OCI-M2 (cell line): ENCODE data around the gene SELENOV.
"Not testable (repeated sequence)": the region's sequence is repeated elsewhere in the genome, so short reads cannot be mapped to it uniquely, and the experiment has no call there.

Experiments used
- DNase-seq: peaks from one replicate; lab custom pipeline; 2025; ENCODE audit not compliant: unreplicated experiment; lab: John Stamatoyannopoulos, UW

SELENOV gene

DNA sequence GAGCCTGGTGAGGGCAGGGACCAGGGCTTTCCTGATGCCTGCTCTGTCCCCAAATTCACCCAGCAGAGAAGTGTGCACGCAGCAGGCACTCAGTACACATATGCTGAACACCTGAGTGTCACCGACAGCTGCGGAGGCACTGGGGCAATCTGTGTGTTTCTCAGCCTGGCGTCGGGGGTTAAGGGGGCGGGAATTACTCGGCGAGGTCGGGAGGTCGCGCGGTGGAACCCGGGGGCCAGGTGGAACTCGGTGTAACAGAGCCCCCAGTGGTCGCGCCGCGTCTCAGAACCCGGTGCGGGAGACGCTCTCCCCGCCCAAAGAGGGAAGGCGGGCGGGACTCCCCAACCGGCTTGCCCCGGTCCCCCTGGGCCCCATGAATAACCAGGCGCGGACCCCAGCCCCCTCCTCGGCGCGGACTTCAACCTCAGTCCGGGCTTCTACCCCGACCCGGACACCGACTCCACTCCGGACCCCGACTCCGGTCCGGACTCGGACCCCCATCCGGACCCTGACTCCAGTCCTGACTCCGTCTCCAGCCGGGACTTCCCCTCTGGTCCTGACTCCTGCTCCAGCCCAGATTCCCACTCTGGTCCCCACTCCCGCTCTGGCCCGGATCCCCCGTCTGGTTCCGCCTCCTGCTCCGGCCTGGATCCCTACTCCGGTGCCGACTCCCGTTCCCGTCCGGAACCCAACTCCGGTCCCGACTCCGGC is at the start of gene SELENOV:
TSS of gene SELENOV (plus strand) at position 300 of the 711 bp plus-strand sequence. CDS start at position 374, 74 bp downstream.
- no peak for DNase-seq

DNA sequence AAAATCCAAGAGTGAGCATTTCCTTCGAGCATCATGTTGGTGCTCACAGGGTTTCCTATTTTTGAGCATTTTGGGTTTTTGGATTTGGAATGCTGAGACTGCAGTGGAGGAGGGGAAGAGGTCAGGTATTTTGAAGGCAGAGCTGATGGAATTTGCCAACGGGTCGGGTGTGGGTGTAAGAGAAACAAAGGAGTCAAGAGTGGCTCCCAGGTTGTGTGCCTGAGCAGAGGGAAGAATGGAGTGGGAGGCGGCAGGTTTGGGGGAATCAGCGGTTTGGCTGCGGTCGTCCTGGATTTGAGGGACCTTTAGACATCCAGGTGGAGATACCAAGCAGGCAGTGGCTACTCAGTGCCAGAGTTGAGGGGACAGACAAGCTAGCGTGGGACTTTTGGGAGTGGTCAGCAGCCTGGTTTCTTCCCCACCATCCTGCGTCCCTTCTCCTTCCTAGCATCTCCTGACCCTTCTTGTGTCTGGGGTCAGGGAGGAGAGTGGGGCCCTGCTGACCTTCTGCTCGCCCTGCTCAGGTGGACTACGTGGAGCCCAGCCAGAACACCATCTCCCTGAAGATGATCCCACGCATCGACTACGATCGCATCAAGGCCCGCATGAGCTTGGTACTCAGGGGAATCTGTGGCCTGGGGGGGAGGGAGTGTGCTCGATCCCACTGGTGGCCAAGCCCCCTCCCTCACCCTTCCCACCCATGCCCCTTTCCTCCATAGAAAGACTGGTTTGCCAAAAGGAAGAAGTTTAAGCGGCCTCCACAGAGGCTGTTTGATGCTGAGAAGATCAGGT is 48.8 kb upstream of the SELENOV start:
- DNase-seq: no peak

DNA sequence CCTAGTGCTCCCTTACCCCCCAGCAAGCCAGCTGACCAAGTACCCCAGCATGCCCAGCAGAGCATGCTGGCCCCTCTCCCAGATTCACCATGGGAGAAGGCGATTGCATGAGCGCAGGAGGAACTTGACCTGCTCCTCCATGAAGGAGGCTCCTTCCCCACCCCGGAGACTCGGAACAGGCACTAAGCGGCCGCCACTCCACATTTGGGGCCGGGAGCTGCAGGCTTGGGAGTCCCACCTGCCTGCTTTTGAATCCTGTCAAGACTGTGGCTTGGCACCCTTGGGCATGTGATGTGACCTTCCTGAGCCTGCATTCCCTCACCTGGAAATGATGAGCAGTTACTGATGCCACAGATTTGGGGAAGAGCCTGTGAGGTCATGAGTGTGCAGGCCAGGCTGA is 47.0 kb upstream of the SELENOV start:
- no peak for DNase-seq

DNA sequence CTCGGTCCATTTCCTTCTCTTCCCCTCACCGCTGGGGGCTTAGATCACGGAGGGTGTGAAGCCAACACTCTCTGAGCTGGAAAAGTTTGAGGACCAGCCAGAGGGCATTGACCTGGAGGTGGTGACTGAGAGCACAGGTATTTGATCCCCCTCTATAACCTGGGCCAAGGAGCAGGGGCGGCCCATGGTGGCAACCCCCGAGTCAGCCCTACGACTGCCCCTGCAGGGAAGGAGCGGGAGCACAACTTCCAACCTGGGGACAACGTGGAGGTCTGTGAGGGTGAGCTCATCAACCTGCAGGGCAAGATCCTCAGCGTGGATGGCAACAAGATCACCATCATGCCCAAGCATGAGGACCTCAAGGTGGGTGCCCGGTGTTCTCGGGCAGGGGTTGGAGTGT is 45.9 kb upstream of the SELENOV start:
- no peak for DNase-seq

DNA sequence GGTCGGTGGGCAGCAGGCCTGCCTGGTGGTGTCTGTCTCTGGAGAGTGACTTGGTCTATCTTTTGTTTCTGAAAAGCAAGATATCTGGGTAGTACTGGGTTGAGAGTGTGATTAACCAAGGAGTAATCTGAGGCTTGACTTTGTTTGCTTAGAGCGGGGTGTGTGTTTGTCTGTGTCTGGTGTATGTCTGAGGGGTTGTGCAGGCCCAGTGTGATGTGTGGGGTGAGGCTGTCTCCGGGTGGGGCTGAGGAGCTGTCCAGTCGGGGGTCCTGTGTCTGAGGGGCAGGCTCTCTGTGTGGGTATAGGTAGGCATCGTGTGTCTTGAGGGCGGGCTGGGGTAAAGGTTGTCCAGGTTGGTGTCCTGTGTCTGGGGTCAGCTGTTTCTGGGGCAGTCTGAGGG is 45.4 kb upstream of the SELENOV start:
- DNase-seq: no peak

DNA sequence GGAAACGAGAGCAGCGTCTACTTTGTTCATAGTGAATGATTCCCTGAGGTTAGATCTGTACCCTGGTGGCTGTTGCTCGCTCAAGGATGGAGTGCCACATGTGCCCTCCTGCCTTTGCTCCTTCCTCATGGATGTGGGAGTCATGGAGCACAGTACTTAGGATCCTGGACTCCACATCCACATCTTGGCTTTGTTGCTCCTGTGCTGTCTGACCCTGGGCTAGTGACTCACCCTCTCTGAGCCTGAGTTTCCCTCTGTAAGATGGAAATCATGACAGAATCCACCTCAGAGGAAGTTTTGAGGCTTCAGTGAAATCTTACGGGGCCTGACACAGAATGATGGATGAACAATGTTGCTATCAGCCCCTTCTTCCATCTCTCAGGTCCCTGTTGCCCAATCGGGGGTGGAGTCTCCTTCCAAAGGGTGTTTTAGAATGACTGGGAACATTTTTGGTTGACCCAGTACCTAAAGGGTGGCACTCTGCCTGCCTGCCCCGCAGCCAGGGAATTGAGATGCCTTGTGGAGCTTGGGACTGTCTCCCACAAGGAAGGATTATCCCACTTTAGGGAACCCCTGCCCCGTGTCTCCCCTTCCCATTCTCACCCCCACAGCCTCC is 44.1 kb upstream of the SELENOV start:
- no peak for DNase-seq

GRCh38 chr19:39471756-39472536 is 43.0 kb upstream of the SELENOV start:
- no peak for DNase-seq

DNA sequence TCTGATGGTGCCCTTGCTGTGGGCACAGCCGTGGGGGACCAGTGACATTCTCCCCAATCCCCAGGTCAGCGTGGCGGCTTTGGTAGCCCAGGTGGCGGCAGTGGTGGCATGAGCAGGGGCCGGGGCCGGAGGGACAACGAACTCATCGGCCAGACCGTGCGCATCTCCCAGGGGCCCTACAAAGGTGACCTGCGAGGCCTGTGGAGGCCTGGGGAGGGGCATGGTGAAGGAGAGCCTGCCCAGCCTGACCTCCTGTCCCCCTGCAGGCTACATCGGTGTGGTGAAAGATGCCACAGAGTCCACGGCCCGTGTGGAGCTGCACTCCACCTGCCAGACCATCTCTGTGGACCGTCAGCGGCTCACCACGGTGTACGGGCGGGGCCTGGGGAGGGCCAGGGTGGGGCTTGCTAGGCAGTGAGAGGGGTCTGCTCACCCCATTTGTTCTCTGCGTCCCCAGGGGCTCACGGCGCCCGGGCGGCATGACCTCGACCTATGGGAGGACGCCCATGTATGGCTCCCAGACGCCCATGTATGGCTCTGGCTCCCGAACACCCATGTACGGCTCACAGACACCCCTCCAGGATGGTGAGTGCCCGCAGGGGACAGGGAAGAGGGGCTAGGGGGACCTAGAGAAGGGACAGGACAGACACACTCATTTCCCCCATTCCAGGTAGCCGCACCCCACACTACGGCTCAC is 42.0 kb upstream of the SELENOV start:
- no peak for DNase-seq

GRCh38 chr19:39473443-39473960 is 41.4 kb upstream of the SELENOV start:
- DNase-seq: no peak

DNA sequence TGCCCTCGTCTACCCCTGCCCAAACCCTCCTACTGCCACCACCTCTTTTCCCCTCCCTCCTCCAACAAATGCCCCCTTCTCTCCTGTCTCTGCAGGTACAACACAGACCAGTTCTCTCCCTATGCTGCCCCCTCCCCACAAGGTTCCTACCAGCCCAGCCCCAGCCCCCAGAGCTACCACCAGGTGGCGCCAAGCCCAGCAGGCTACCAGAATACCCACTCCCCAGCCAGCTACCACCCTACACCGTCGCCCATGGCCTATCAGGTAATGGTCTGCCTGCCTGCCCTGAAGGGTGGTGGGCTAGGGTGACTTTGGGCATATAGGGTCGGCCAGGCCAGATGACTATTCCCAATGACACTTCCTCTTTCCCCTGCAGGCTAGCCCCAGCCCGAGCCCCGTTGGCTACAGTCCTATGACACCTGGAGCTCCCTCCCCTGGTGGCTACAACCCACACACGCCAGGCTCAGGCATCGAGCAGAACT is 40.8 kb upstream of the SELENOV start:
- DNase-seq: peak; percentile 38

- no peak for DNase-seq
These were observed 39.2 kb upstream of the SELENOV start for GRCh38 chr19:39475748-39476147.

DNA sequence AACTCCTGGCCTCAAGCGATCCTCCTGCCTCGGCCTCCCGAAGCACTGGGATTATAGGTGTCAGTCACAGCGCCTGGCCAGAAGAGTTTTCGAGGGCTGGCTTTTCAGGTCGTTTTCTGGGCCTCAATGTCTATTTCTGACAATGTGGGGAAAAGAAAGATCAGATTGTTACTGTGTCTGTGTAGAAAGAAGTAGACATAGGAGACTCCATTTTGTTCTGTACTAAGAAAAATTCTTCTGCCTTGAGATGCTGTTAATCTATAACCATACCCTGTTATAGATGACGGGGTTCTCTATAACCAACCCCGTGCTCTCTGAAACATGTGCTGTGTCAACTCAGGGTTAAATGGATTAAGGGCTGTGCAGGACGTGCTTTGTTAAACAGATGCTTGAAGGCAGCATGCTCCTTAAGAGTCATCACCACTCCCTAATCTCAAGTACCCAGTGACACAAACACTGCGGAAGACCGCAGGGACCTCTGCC is 35.6 kb upstream of the SELENOV start:
- DNase-seq: not testable (repeated sequence)

DNA sequence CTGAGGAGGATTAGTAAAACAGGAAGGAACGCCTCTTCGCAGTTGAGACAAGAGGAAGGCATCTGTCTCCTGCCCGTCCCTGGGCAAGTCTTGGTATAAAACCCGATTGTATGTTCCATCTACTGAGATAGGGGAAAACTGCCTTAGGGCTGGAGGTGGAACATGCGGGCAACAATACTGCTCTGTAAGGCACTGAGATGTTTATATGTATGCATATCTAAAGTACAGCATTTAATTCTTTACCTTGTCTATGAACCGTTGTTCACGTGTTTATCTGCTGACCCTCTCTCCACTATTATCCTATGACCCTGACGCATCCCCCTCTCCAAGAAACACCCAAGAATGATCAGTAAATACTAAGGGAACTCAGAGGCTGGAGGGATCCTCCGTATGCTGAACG is 35.0 kb upstream of the SELENOV start:
- DNase-seq: peak; percentile 94

DNA sequence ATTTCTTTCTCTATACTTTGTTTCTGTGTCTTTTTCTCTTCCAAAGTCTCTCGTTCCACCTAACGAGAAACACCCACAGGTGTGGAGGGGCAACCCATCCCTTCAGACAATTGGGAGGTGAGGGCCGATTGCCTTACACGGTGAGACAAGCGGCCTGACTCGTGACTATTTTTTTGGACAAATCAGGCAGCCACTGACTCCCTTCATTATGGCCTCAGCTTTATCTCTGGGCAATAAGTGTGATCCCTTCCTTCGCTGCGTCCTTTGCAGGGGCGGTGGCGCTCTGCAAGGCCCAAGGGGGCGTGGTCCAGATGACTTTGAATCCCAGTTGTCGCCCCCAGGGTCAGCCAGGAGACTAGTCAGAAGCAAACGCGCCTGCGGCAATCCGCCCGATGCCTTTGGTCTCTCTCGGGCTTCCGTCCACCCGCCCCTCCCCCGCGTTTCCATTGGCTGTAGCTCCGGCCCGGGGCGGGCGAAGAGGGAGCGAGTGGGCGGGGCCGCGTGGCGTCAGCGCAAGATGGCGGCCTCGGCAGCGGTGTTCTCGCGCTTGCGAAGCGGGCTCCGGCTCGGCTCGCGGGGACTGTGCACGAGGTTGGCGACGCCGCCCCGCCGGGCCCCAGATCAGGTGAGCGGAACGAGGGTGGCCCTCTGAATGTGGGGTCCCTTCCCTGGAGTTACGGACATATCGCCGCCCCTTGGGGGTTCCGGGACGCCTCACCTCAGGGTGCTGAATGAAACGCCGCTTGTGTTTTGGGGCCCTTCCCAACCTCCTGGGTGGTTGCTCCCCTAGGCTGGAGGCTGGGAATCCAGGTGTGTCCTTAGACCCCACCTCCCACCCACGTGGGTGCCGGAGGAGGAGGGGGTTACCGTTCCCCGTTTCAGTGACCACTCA is 34.4 kb upstream of the SELENOV start, which contains the start of gene TIMM50:
TSS of gene TIMM50 (plus strand) at position 502 of the 892 bp plus-strand sequence. CDS start at position 518, 16 bp downstream.
- peak; percentile 100 for DNase-seq

- DNase-seq: no peak
These were observed 33.8 kb upstream of the SELENOV start for GRCh38 chr19:39481229-39481545.

DNA sequence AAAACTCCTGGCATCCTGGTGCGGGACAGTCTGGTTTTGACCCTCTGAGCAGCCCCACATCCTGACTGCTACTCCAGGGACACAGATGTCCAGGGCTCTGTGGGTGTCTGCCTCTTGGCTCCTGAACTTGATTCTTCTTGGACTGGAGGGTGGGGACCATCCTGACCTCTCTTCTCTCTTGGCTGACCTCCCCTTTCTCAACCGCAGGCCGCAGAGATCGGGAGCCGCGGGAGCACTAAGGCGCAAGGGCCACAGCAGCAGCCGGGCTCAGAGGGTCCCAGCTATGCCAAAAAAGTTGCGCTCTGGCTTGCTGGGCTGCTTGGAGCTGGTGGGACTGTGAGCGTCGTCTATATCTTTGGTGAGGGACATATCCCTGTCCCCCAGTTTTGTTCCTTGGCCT is 33.3 kb upstream of the SELENOV start:
- DNase-seq: no peak

- DNase-seq: no peak
These were observed 31.8 kb upstream of the SELENOV start for GRCh38 chr19:39483141-39483540.

DNA sequence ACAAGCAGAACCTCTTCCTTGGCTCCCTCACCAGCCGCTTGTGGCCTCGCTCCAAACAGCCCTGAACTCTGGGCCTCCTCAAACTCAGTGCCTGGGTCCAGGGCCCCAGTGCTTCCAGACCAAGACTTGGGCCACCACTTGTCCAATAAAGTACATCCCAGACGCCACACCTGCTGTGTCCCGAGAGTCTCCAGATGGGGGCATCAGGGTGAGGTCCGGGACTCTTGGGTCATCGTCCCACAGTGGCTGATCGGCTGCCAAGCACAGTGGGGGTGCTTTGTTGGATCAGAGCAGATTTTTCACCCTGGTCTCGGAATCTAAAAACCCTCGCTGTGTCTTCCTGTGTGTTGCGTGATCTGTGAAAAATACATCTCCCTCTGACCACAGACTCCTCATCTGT is 25.2 kb upstream of the SELENOV start:
- DNase-seq: no peak

GRCh38 chr19:39492225-39492624 is 22.7 kb upstream of the SELENOV start:
- no peak for DNase-seq
